ENCODE results near the gene ERBB3.

The ERBB3 gene

GRCh38 chr12:56079723-56080555, at the start of gene ERBB3:
Gene ERBB3 (plus strand): TSS chr12:56080165. CDS start chr12:56080301, 136 bp downstream.
- TF ChIP-seq GATA2 (IDR thresholded peaks at IDR 0.05; ENCODE audit: low read depth, low read length) = no peak
- no peak for TF ChIP-seq GATA3 (IDR thresholded peaks at IDR 0.05; ENCODE audit: low read depth, low read length)

- TF ChIP-seq GATA2 (IDR thresholded peaks at IDR 0.05; ENCODE audit: low read depth, low read length) (no peak), GATA3 (IDR thresholded peaks at IDR 0.05; ENCODE audit: low read depth, low read length) (no peak)
Observed at GRCh38 chr12:56031987-56032386, 48.0 kb upstream of the ERBB3 start.

DNA sequence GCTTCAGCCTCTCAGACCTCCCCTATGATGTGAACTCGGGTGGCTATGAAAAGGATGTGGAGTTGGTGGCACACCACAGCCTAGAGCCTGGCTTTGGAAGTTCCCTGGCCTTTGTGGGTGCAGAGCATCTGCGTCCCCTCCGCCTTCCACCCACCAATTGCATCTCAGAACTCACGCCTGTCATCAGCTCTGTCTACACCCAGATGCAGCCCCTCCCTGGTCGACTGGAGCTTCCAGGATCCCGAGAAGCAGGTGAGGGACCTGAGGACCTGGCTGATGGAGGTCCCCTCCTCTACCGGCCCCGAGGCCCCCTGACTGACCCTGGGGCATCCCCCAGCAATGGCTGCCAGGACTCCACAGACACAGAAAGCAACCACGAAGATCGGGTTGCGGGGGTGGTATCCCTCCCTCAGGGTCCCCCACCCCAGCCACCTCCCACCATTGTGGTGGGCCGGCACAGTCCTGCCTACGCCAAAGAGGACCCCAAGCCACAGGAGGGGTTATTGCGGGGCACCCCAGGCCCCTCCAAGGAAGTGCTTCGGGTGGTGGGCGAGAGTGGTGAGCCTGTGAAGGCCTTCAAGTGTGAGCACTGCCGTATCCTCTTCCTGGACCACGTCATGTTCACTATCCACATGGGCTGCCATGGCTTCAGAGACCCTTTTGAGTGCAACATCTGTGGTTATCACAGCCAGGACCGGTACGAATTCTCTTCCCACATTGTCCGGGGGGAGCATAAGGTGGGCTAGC, 45.2 kb upstream of the ERBB3 start:
- no peak for TF ChIP-seq GATA2 (IDR thresholded peaks at IDR 0.05; ENCODE audit: low read depth, low read length)
- no peak for TF ChIP-seq GATA3 (IDR thresholded peaks at IDR 0.05; ENCODE audit: low read depth, low read length)

- TF ChIP-seq GATA3 (IDR thresholded peaks at IDR 0.05; ENCODE audit: low read depth, low read length) (no peak), GATA2 (IDR thresholded peaks at IDR 0.05; ENCODE audit: low read depth, low read length) (no peak)
Observed at GRCh38 chr12:56037161-56037560, 42.8 kb upstream of the ERBB3 start.

GRCh38 chr12:56038022-56038655, 41.8 kb upstream of the ERBB3 start:
- TF ChIP-seq GATA3 (IDR thresholded peaks at IDR 0.05; ENCODE audit: low read depth, low read length) = no peak
- no peak for TF ChIP-seq GATA2 (IDR thresholded peaks at IDR 0.05; ENCODE audit: low read depth, low read length)

DNA sequence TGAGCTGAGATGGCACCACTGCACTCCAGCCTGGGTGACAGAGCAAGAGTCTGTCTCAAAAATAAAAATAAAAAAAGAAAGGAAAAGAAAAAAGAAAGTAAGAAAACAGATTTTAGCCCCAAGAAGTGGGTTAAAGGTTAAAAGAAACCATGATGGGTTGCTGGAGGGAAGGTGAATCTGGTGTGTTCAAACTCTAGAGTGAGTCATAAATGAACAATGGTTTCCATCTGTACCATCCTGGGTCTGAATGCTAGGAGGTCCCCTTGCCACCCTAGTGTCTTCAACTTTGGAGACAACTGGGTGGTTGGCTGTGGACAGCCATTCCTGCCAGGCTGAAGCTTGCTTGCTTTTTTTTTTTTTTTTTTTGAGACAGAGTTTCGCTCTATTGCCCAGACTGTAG, 39.8 kb upstream of the ERBB3 start:
- TF ChIP-seq GATA3 (IDR thresholded peaks at IDR 0.05; ENCODE audit: low read depth, low read length) = no peak
- no peak for TF ChIP-seq GATA2 (IDR thresholded peaks at IDR 0.05; ENCODE audit: low read depth, low read length)

- TF ChIP-seq GATA3 (IDR thresholded peaks at IDR 0.05; ENCODE audit: low read depth, low read length) (no peak), GATA2 (IDR thresholded peaks at IDR 0.05; ENCODE audit: low read depth, low read length) (no peak)
Observed at GRCh38 chr12:56040963-56041551, 38.9 kb upstream of the ERBB3 start.

DNA sequence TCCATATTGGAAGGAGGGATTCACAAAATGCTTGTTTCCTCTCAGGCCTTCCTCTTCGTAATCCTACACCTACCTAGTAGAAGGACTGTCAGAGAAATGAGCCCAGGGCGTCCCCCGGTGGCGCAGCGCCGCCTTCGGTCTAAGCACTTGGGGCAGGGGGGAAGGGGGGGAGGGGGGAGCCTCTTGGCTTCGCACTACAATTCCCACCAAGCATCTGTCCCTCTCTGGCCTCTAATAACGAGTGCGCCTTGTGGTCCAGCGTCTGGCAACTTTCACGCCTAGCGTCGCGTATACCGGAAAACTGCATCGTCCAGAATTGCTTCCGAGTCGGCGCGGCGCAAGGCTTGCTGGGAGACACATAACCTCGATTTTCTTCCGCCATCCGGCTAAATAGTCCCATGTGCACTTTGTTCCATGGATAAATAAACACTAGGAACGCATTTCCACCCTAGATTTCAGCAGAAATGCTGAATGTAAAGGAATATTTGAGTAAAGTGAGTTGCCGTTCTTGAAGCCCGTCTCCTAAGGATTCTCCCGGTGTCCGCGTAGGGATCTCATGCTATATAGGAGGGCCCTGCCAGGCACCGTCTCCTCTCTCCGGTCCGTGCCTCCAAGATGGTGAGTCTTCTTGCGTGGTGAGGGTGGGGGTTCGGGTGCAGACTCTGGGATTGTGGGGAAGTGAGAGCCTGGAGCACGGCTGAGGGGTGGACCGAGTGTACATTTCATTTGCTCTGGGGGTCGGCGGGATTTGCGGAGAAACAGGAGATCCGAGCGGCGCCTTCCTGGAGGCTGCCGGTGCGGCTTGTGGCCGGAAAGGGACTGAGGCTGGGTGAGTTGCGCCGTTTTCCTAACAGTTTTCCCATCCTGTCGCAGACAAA, 38.2 kb upstream of the ERBB3 start, which contains the start of gene RPS26:
RPS26 (plus strand) TSS at position 367 of the 878 bp plus-strand sequence; CDS start at position 616, 249 bp downstream.
- no peak for TF ChIP-seq GATA3 (IDR thresholded peaks at IDR 0.05; ENCODE audit: low read depth, low read length)
- no peak for TF ChIP-seq GATA2 (IDR thresholded peaks at IDR 0.05; ENCODE audit: low read depth, low read length)

GRCh38 chr12:56042843-56043242, 37.1 kb upstream of the ERBB3 start:
- TF ChIP-seq GATA3 (IDR thresholded peaks at IDR 0.05; ENCODE audit: low read depth, low read length) (no peak), GATA2 (IDR thresholded peaks at IDR 0.05; ENCODE audit: low read depth, low read length) (no peak)

DNA sequence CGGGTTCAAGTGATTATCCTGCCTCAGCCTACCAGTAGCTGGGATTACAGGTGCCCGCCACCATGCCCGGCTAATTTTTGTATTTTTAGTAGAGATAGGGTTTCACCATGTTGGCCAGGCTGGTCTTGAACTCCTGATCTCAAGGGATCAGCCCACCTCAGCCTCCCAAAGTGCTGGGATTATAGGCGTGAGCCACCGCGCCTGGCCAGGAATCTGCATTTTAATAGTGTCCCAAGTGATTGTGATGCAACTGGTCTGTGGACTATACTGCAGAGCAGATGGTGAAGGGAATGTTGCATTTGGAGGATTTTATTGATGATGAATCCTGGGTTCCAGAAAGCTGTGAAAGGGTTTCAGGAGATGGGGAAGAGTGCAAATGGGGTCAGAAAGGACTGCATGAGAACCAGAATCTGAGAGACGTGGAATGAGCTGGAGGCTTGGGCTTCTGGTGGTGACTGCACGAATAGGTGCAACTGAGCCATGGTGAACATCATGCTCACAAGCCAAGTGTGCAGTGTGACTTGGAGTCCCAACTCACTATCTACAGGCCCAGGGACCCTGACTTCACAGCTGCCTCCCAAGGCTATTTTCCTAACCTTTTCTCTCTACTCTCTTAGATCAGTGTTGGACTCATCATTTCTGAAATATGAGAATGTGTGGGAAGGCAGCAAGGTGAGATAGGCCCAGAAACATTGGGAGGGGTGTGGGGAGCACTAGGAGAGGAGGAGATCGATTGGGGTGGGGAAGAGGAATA, 33.8 kb upstream of the ERBB3 start:
- no peak for TF ChIP-seq GATA2 (IDR thresholded peaks at IDR 0.05; ENCODE audit: low read depth, low read length)
- TF ChIP-seq GATA3 (IDR thresholded peaks at IDR 0.05; ENCODE audit: low read depth, low read length) = no peak

GRCh38 chr12:56053407-56053893, 26.5 kb upstream of the ERBB3 start:
- no peak for TF ChIP-seq GATA3 (IDR thresholded peaks at IDR 0.05; ENCODE audit: low read depth, low read length)
- no peak for TF ChIP-seq GATA2 (IDR thresholded peaks at IDR 0.05; ENCODE audit: low read depth, low read length)

DNA sequence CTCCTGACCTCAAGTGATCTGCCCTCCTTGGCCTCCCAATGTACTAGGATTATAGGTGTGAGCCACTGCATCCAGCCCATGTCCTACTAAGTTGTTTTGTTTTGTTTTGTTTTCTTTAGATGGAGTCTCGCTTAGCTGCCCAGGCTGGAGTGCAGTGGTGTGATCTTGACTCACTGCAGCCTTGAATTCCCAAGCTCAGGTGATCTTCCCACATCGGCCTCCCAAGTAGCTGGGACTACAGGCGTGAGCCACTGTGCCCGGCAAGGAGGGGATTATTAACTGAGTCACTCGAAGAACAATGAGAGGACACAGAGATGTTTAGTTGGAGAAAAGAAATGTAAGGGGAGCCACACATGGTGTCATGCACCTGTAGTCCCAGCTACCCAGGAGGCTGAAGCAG, 18.0 kb upstream of the ERBB3 start:
- TF ChIP-seq GATA2 (IDR thresholded peaks at IDR 0.05; ENCODE audit: low read depth, low read length) (no peak), GATA3 (IDR thresholded peaks at IDR 0.05; ENCODE audit: low read depth, low read length) (no peak)
